ENCODE data around the gene PGBD5. TPM values are rescaled to one million over a fixed set of nuclear protein-coding genes. Genes with fewer than 3 reads are reported as not detected.

Gene PGBD5
- polyA plus RNA-seq, 1 donor (not counting 4 experiments of a cell fraction or from before 2014, with no cell fraction given): 0.28 TPM

- H3K9me3 ChIP-seq (ENCODE audit: control insufficient read depth, low read depth, low read length): no peaks in the 10 kb centered on the region
- dilution Hi-C loops (cut with MboI; ENCODE audit: extremely low pct_ligation_motif_present, low sequenced_read_pairs): no loop called here
- no peak for DNase-seq (ENCODE audit: low read depth, low spot score)
- no peak overlapping the region for H3K4me2 ChIP-seq (ENCODE audit: control insufficient read depth, extremely low read depth, insufficient read depth, low read depth, low read length)
- no peaks in the 10 kb centered on the region for H3K79me2 ChIP-seq (ENCODE audit: control insufficient read depth, insufficient read depth, low read length)
- no peaks in the 10 kb centered on the region for H3K9me1 ChIP-seq (ENCODE audit: control insufficient read depth, extremely low read depth, insufficient read depth, low read length)
- H3K9ac ChIP-seq (ENCODE audit: control insufficient read depth, extremely low read depth, insufficient read depth, low read length): no peak overlapping the region
- no peaks in the 10 kb centered on the region for H3K27me3 ChIP-seq (ENCODE audit: control insufficient read depth, extremely low read depth, insufficient read depth, low read length)
- peaks cover 4 to 15% of the 10 kb centered on the region in 2 experiments for H3K36me3 ChIP-seq (ENCODE audit: control insufficient read depth in 2 of 2, extremely low read depth in 1 of 2, insufficient read depth in 2 of 2, low read length in 2 of 2)
- no peaks in the 10 kb centered on the region for H3K4me1 ChIP-seq (ENCODE audit: control insufficient read depth, extremely low read depth, insufficient read depth, low read length)
- H2AFZ ChIP-seq (ENCODE audit: control insufficient read depth, low read length): no peak overlapping the region
- no peak overlapping the region for H3K4me3 ChIP-seq (ENCODE audit: control insufficient read depth in 2 of 3, extremely low read depth in 1 of 3, insufficient read depth in 2 of 3, low read depth in 1 of 3, low read length in 3 of 3)
- no peak for FAIRE-seq
- no peak overlapping the region for H3K27ac ChIP-seq (ENCODE audit: control insufficient read depth, insufficient read depth, low read length)
- no peak for TF ChIP-seq CTCF (optimal IDR thresholded peaks at IDR 0.05 in 1 of 3, IDR thresholded peaks at IDR 0.05 in 1 of 3, conservative IDR thresholded peaks at IDR 0.05 in 1 of 3; ENCODE audit: extremely low read depth in 1 of 3, insufficient read depth in 2 of 3, low read length in 3 of 3)
- TF ChIP-seq EZH2 (IDR thresholded peaks at IDR 0.05; ENCODE audit: low read length): no peak
- peaks cover 2% of the 10 kb centered on the region for H4K20me1 ChIP-seq (ENCODE audit: control insufficient read depth, extremely low read depth, insufficient read depth, low read length)
These were observed 142.5 kb downstream of the PGBD5 start for GRCh38 chr1:230283678-230284077.

- no peaks in the 10 kb centered on the region for H3K4me1 ChIP-seq (ENCODE audit: control insufficient read depth, extremely low read depth, insufficient read depth, low read length)
- H3K9me3 ChIP-seq (ENCODE audit: control insufficient read depth, low read depth, low read length): no peaks in the 10 kb centered on the region
- TF ChIP-seq EZH2 (IDR thresholded peaks at IDR 0.05; ENCODE audit: low read length) (no peak), CTCF (optimal IDR thresholded peaks at IDR 0.05 in 1 of 3, IDR thresholded peaks at IDR 0.05 in 1 of 3, conservative IDR thresholded peaks at IDR 0.05 in 1 of 3; ENCODE audit: extremely low read depth in 1 of 3, insufficient read depth in 2 of 3, low read length in 3 of 3) (no peak)
- no peak overlapping the region for H2AFZ ChIP-seq (ENCODE audit: control insufficient read depth, low read length)
- no peaks in the 10 kb centered on the region for H3K79me2 ChIP-seq (ENCODE audit: control insufficient read depth, insufficient read depth, low read length)
- DNase-seq (ENCODE audit: low read depth, low spot score): no peak
- no peak overlapping the region for H3K4me3 ChIP-seq (ENCODE audit: control insufficient read depth in 2 of 3, extremely low read depth in 1 of 3, insufficient read depth in 2 of 3, low read depth in 1 of 3, low read length in 3 of 3)
- H3K9ac ChIP-seq (ENCODE audit: control insufficient read depth, extremely low read depth, insufficient read depth, low read length): no peak overlapping the region
- no peak overlapping the region for H3K4me2 ChIP-seq (ENCODE audit: control insufficient read depth, extremely low read depth, insufficient read depth, low read depth, low read length)
- dilution Hi-C loops (cut with MboI; ENCODE audit: extremely low pct_ligation_motif_present, low sequenced_read_pairs): no loop called here
- H3K36me3 ChIP-seq (ENCODE audit: control insufficient read depth in 2 of 2, extremely low read depth in 1 of 2, insufficient read depth in 2 of 2, low read length in 2 of 2): peaks cover 10 to 20% of the 10 kb centered on the region in 2 experiments
- H3K27me3 ChIP-seq (ENCODE audit: control insufficient read depth, extremely low read depth, insufficient read depth, low read length): no peaks in the 10 kb centered on the region
- H4K20me1 ChIP-seq (ENCODE audit: control insufficient read depth, extremely low read depth, insufficient read depth, low read length): peaks cover 2% of the 10 kb centered on the region
- no peak overlapping the region for H3K27ac ChIP-seq (ENCODE audit: control insufficient read depth, insufficient read depth, low read length)
- no peaks in the 10 kb centered on the region for H3K9me1 ChIP-seq (ENCODE audit: control insufficient read depth, extremely low read depth, insufficient read depth, low read length)
- FAIRE-seq: no peak
These were observed 144.0 kb downstream of the PGBD5 start for GRCh38 chr1:230282157-230282556.

All from keratinocyte (primary cell).